OCI-LY7 (cell line): Measurements from ENCODE around the gene ZNF70.

ENCODE experiments used
- CTCF ChIP-seq: fragments of 200-600 bp; sonication (generic); conservative IDR thresholded peaks from 2 replicates; pipeline ENCODE4 v1.5.1; 2014; ENCODE audit warnings: mild to moderate bottlenecking, antibody characterized with exemption, low read length, moderate library complexity, mixed read lengths
- EZH2phosphoT487 ChIP-seq: fragments of 200-600 bp; sonication (generic); IDR thresholded peaks from 2 replicates; pipeline ENCODE4 v1.6.1; 2018; ENCODE audit warnings: low read depth, borderline replicate concordance, mild to moderate bottlenecking, mixed run types, antibody characterized with exemption, low read length, moderate library complexity, mixed read lengths

- TF ChIP-seq CTCF (no peak), EZH2phosphoT487 (no peak)
Measured at GRCh38 chr22:23763579-23763945, 12.7 kb upstream of the ZNF70 start.
